Adrenal gland (tissue), 12 donors: Measurements from ENCODE around the gene SPOCK1. TPM values are rescaled to one million over a fixed set of nuclear protein-coding genes. Genes with fewer than 3 reads are reported as not detected.
A peak's percentile ranks its signal among the peaks of the same experiment; 100 is the strongest.

Source experiments
- DNase-seq, 7 donors: peaks; one replicate each; pipeline ENCODE4 v3.0.0-alpha.2; 2019 to 2020
- H3K27ac ChIP-seq, 5 donors: fragments of 200-600 bp; sonication (generic) in 4 of 5; 1 replicate in 3 of 5; 2 replicates in 2 of 5; pipeline versions ENCODE4 v1.5.1 to v1.8.0; 2016 to 2020; ENCODE audit warnings: mild to moderate bottlenecking in 1 of 5
- H3K27me3 ChIP-seq: fragments of 200-600 bp; 2 replicates; pipeline ENCODE4 v1.8.0; 2021
- H3K36me3 ChIP-seq, 2 donors: fragments of 200-600 bp; replicated peaks in 1 of 2; 1 replicate in 1 of 2; 2 replicates in 1 of 2; pipeline versions ENCODE4 v1.5.1 to v1.8.0; 2018 to 2022
- H3K4me1 ChIP-seq, 2 donors: fragments of 200-600 bp; replicated peaks in 1 of 2; 1 replicate in 1 of 2; 2 replicates in 1 of 2; pipeline versions ENCODE4 v1.5.1 to v1.8.0; 2018 to 2021
- H3K4me3 ChIP-seq, 4 donors: fragments of 200-600 bp; sonication (generic) in 3 of 4; one replicate each; pipeline ENCODE4 v1.5.1; 2016 to 2018
- H3K9me3 ChIP-seq, 3 donors: fragments of 200-600 bp; sonication (generic) in 1 of 3; replicated peaks in 1 of 3; 1 replicate in 2 of 3; 2 replicates in 1 of 3; pipeline versions ENCODE4 v1.5.1 to v1.8.0; 2016 to 2021
- CTCF ChIP-seq, 6 experiments: fragments of 450-650 bp in 4 of 6; fragments of 200-600 bp in 2 of 6; sonication (generic) in 1 of 6; IDR thresholded peaks; 1 replicate in 5 of 6; 2 replicates in 1 of 6; pipeline versions ENCODE4 v1.5.1 to v1.8.0; 2016 to 2021; ENCODE audit warnings: antibody characterized with exemption in 6 of 6, mild to moderate bottlenecking in 2 of 6, moderate library complexity in 1 of 6
- POLR2A ChIP-seq, 2 donors: fragments of 450-650 bp; IDR thresholded peaks; one replicate each; pipeline ENCODE4 v1.6.1; 2017; ENCODE audit warnings: antibody characterized with exemption in 2 of 2, mild to moderate bottlenecking in 2 of 2, moderate library complexity in 1 of 2
- WGBS, 4 donors: extraction: QIAGEN DNeasy Blood & Tissue Kit in 2 of 4; methylation state at CpG; one replicate each; pipeline versions ENCODE4 v1.1.5 to v1.1.7; 2013 to 2017; 5-methylcytosine and 5-hydroxymethylcytosine counted together
- intact Hi-C, 2 donors: fragments of 100-400 bp; cut with DNase I; formaldehyde crosslinking; loops; one replicate each; pipeline versions ENCODE4 v1.14.1 to v1.15.0; 2022 to 2023
- polyA plus RNA-seq, 3 donors: library from polyadenylated mRNA; stranded (reverse); fragments of 200-250 nt in 2 of 3; fragments of 350-450 nt in 1 of 3; fragmentation: Illumina TruSeq in 1 of 3; extraction: RNeasy Lipid Tissue Mini Kit (QIAGEN cat#74804) in 1 of 3; gene quantifications; one replicate each; pipeline ENCODE4 v1.2.3, GENCODE V29; 2013 to 2014
- total RNA-seq, 9 donors: library from RNA; depleted of rRNA in 4 of 9; stranded (reverse); fragments of >200 nt in 4 of 9; fragments of 120-200 nt in 1 of 9; fragmentation: NEBNext Ultra II Directional in 1 of 9; extraction: Animal tissue kit (Norgen Biotek cat#: 25700) in 1 of 9; gene quantifications; one replicate each; pipeline versions ENCODE4 v1.1.0 to v1.2.4, GENCODE V29; 2013 to 2023
- donor health status: healthy with polysubstance abuse.
- donor health status: Bipolar disorder and iron deficiency.
- donor health status: DM: yes; HTN: yes; CAD: no.
- donor health status: DM: no; HTN: no; CAD: no.
- donor health status: DM: no; HTN: no; CAD: no.
- donor health status: DM: yes; HTN: yes; CAD: no.

Gene SPOCK1
- total and polyA plus RNA-seq, 12 donors = 5.4 to 102 (median 55.6) TPM

- H3K9me3 ChIP-seq = no peaks in the 10 kb centered on the region
- no peak overlapping the region for H3K27ac ChIP-seq
- peaks cover 0 to 11% of the 10 kb centered on the region in 2 donors for H3K4me1 ChIP-seq
- no peaks in the 10 kb centered on the region for H3K27me3 ChIP-seq
- 86 to 91% (median 88%) methylated on average over 14 to 15 of the region's 15 CpGs for WGBS, 4 donors
- no peak for TF ChIP-seq CTCF (IDR thresholded peaks at IDR 0.05)
- TF ChIP-seq POLR2A (IDR thresholded peaks at IDR 0.05) = no peak
- intact Hi-C loops = no loop called here
- no peaks in the 10 kb centered on the region for H3K36me3 ChIP-seq
- H3K4me3 ChIP-seq = no peak overlapping the region
- no peak for DNase-seq
These were observed 128.7 kb downstream of the SPOCK1 start for GRCh38 chr5:137370096-137371071.

- Histone ChIP-seq H3K9me3 (no peaks in the 10 kb centered on the region), H3K27ac (no peak overlapping the region), H3K4me1 (peaks cover 0 to 13% of the 10 kb centered on the region in 2 donors), H3K36me3 (no peaks in the 10 kb centered on the region), H3K4me3 (no peak overlapping the region), H3K27me3 (no peaks in the 10 kb centered on the region)
- TF ChIP-seq CTCF (IDR thresholded peaks at IDR 0.05) (no peak), POLR2A (IDR thresholded peaks at IDR 0.05) (no peak)
- intact Hi-C loops = no loop called here
- 87 to 91% (median 90%) methylated on average over 6 of the region's 6 CpGs for WGBS, 4 donors
- DNase-seq = peak in 1 of 7 donors; percentile 58
These were observed 130.5 kb downstream of the SPOCK1 start for GRCh38 chr5:137368651-137369050.

GRCh38 chr5:137367951-137368350, 131.2 kb downstream of the SPOCK1 start:
- no peak for TF ChIP-seq POLR2A (IDR thresholded peaks at IDR 0.05)
- TF ChIP-seq CTCF (IDR thresholded peaks at IDR 0.05) = no peak
- no peak for DNase-seq
- Histone ChIP-seq H3K36me3 (no peaks in the 10 kb centered on the region), H3K4me1 (peaks cover 0 to 13% of the 10 kb centered on the region in 2 donors), H3K9me3 (no peaks in the 10 kb centered on the region), H3K27me3 (no peaks in the 10 kb centered on the region), H3K27ac (no peak overlapping the region), H3K4me3 (no peak overlapping the region)
- intact Hi-C loops = no loop called here
- 89 to 94% (median 91%) methylated on average over 1 of the region's 1 CpG for WGBS, 4 donors

GRCh38 chr5:137366526-137366925, 132.6 kb downstream of the SPOCK1 start:
- 59 to 75% (median 69%) methylated on average over 3 of the region's 3 CpGs for WGBS, 4 donors
- Histone ChIP-seq H3K4me3 (no peak overlapping the region), H3K9me3 (no peaks in the 10 kb centered on the region), H3K36me3 (no peaks in the 10 kb centered on the region), H3K27ac (no peak overlapping the region), H3K4me1 (peaks cover 0 to 13% of the 10 kb centered on the region in 2 donors), H3K27me3 (no peaks in the 10 kb centered on the region)
- intact Hi-C loops = no loop called here
- no peak for DNase-seq
- TF ChIP-seq POLR2A (IDR thresholded peaks at IDR 0.05) (no peak), CTCF (IDR thresholded peaks at IDR 0.05) (no peak)
